Vagina (tissue), 2 donors: Measurements from ENCODE around the gene CFAP100.

Experiments used
- CTCF ChIP-seq, 3 experiments: fragments of 450-650 bp in 2 of 3; fragments of 200-600 bp in 1 of 3; sonication (generic) in 1 of 3; IDR thresholded peaks; one replicate each; pipeline ENCODE4 v1.5.1; 2017 to 2019; ENCODE audit warnings: antibody characterized with exemption in 3 of 3, mild to moderate bottlenecking in 2 of 3, moderate library complexity in 2 of 3
- POLR2A ChIP-seq, 2 donors: fragments of 450-650 bp; IDR thresholded peaks; one replicate each; pipeline ENCODE4 v1.6.1; 2017; ENCODE audit warnings: antibody characterized with exemption in 2 of 2, mild to moderate bottlenecking in 2 of 2, moderate library complexity in 2 of 2
- POLR2AphosphoS5 ChIP-seq, 2 donors: sonication (generic); formaldehyde crosslinking; IDR thresholded peaks; one replicate each; pipeline ENCODE4 v1.9.0; 2017; ENCODE audit warnings: antibody characterized with exemption in 2 of 2, mild to moderate bottlenecking in 2 of 2, low read depth in 1 of 2; ENCODE audit not compliant: insufficient read depth in 1 of 2

DNA sequence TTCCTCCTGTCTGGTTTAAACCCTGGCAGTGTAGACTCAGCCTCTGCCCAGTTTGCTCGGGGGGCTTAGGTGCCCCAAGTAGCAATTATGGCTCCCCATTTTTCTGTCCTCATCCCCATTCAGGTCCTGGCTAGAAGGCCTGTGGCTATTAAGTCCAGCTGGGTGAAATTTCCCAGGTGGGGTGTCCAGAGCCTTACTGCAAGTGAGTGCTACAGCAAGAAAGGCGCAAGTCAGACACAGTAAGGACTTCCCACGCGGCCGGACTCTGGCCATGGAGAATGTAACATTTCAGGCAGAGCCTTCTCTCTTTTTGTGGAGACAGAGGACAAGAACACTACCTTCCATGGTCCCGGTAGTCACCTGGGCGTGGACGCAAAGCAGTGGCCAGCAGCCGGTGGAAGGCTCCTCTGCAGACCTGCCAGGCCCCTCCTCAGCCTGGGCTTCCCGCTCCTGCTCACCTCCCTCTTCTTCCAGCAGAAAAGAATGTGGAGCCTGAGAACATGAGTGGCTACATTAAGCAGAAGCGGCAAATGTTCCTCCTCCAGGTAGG lies 23.3 kb downstream of the CFAP100 start:
- no peak for TF ChIP-seq CTCF (IDR thresholded peaks at IDR 0.05)
- TF ChIP-seq POLR2A (IDR thresholded peaks at IDR 0.05), result no peak
- TF ChIP-seq POLR2AphosphoS5 (IDR thresholded peaks at IDR 0.05; ENCODE audit: insufficient read depth in 1 of 2, low read depth in 1 of 2), result no peak
